Liver (tissue), 3 donors: ENCODE measurements around the gene HIVEP3.

Experiments
- FOXA1 ChIP-seq: IDR thresholded peaks from 2 replicates; pipeline ENCODE4 v1.6.1; 2016; ENCODE audit warnings: antibody characterized with exemption
- GABPA ChIP-seq, 2 donors: IDR thresholded peaks in 1 of 2; conservative IDR thresholded peaks in 1 of 2; 2 replicates each; pipeline ENCODE4 v1.6.1; 2016; ENCODE audit warnings: antibody characterized with exemption in 2 of 2, mild to moderate bottlenecking in 1 of 2, moderate library complexity in 1 of 2
- RAD21 ChIP-seq, 2 donors: IDR thresholded peaks; 2 replicates each; pipeline ENCODE4 v1.6.1; 2016; ENCODE audit warnings: antibody characterized with exemption in 2 of 2, mild to moderate bottlenecking in 2 of 2
- RXRA ChIP-seq, 2 donors: IDR thresholded peaks; 2 replicates each; pipeline ENCODE4 v1.6.1; 2017 to 2018; ENCODE audit warnings: antibody characterized with exemption in 2 of 2, mild to moderate bottlenecking in 1 of 2
- SP1 ChIP-seq: IDR thresholded peaks from 2 replicates; pipeline ENCODE4 v1.6.1; 2018; ENCODE audit warnings: antibody characterized with exemption, mild to moderate bottlenecking
- TAF1 ChIP-seq: conservative IDR thresholded peaks from 2 replicates; pipeline ENCODE4 v1.6.1; 2016; ENCODE audit warnings: antibody characterized with exemption, mild to moderate bottlenecking
- YY1 ChIP-seq: IDR thresholded peaks from 2 replicates; pipeline ENCODE4 v1.6.1; 2016; ENCODE audit warnings: antibody characterized with exemption, mild to moderate bottlenecking
- TF ChIP-seq, protein P1 (sequence below): fragments of 150-350 bp; IDR thresholded peaks from 2 replicates; pipeline ENCODE4 v1.5.1; 2017; ENCODE audit warnings: improper control_type of control experiment, low read depth, low read length; ENCODE audit not compliant: missing input control
- TF ChIP-seq, protein P2 (sequence below): IDR thresholded peaks from 2 replicates; pipeline ENCODE4 v1.6.1; 2016; ENCODE audit warnings: antibody characterized with exemption, mild to moderate bottlenecking
- donor health status: healthy.
- donor health status: healthy.

DNA sequence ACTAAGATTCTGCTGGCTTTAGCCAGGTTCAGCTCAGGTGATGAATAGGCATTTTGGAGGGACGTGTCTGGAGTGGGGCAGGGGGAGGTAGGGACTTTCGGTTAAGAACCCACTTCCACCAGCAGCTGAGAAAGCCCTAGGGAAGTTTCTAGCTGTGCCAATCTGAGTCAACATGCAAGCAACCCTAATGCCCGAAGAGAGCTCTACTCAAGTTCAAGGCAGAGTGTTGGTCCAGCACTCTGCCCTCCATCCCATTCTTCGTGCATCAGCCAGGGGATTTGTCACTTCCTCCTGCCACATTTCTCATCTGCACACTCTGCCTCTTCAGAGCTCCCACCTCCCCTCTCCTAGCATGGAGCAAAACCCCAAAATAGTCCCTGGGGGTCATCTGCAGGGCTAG is 208.8 kb downstream of the HIVEP3 start:
- TF ChIP-seq, protein P1, sequence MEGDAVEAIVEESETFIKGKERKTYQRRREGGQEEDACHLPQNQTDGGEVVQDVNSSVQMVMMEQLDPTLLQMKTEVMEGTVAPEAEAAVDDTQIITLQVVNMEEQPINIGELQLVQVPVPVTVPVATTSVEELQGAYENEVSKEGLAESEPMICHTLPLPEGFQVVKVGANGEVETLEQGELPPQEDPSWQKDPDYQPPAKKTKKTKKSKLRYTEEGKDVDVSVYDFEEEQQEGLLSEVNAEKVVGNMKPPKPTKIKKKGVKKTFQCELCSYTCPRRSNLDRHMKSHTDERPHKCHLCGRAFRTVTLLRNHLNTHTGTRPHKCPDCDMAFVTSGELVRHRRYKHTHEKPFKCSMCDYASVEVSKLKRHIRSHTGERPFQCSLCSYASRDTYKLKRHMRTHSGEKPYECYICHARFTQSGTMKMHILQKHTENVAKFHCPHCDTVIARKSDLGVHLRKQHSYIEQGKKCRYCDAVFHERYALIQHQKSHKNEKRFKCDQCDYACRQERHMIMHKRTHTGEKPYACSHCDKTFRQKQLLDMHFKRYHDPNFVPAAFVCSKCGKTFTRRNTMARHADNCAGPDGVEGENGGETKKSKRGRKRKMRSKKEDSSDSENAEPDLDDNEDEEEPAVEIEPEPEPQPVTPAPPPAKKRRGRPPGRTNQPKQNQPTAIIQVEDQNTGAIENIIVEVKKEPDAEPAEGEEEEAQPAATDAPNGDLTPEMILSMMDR: no peak
- TF ChIP-seq, protein P2, sequence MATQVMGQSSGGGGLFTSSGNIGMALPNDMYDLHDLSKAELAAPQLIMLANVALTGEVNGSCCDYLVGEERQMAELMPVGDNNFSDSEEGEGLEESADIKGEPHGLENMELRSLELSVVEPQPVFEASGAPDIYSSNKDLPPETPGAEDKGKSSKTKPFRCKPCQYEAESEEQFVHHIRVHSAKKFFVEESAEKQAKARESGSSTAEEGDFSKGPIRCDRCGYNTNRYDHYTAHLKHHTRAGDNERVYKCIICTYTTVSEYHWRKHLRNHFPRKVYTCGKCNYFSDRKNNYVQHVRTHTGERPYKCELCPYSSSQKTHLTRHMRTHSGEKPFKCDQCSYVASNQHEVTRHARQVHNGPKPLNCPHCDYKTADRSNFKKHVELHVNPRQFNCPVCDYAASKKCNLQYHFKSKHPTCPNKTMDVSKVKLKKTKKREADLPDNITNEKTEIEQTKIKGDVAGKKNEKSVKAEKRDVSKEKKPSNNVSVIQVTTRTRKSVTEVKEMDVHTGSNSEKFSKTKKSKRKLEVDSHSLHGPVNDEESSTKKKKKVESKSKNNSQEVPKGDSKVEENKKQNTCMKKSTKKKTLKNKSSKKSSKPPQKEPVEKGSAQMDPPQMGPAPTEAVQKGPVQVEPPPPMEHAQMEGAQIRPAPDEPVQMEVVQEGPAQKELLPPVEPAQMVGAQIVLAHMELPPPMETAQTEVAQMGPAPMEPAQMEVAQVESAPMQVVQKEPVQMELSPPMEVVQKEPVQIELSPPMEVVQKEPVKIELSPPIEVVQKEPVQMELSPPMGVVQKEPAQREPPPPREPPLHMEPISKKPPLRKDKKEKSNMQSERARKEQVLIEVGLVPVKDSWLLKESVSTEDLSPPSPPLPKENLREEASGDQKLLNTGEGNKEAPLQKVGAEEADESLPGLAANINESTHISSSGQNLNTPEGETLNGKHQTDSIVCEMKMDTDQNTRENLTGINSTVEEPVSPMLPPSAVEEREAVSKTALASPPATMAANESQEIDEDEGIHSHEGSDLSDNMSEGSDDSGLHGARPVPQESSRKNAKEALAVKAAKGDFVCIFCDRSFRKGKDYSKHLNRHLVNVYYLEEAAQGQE: no peak
- TF ChIP-seq SP1 (no peak), YY1 (no peak), RXRA (IDR thresholded peaks at IDR 0.05) (no peak), GABPA (IDR thresholded peaks at IDR 0.05 in 1 of 2, conservative IDR thresholded peaks at IDR 0.05 in 1 of 2) (no peak), RAD21 (IDR thresholded peaks at IDR 0.05) (no peak), FOXA1 (no peak), TAF1 (no peak)
